NCI-H2171 (cell line): ENCODE data around the gene RGS12.
"Not testable (repeated sequence)": the region's sequence is repeated elsewhere in the genome, so short reads cannot be mapped to it uniquely, and the experiment has no call there.

Experiments
- DNase-seq: peaks from one replicate; lab custom pipeline; 2025; lab: John Stamatoyannopoulos, UW

The RGS12 gene

DNA sequence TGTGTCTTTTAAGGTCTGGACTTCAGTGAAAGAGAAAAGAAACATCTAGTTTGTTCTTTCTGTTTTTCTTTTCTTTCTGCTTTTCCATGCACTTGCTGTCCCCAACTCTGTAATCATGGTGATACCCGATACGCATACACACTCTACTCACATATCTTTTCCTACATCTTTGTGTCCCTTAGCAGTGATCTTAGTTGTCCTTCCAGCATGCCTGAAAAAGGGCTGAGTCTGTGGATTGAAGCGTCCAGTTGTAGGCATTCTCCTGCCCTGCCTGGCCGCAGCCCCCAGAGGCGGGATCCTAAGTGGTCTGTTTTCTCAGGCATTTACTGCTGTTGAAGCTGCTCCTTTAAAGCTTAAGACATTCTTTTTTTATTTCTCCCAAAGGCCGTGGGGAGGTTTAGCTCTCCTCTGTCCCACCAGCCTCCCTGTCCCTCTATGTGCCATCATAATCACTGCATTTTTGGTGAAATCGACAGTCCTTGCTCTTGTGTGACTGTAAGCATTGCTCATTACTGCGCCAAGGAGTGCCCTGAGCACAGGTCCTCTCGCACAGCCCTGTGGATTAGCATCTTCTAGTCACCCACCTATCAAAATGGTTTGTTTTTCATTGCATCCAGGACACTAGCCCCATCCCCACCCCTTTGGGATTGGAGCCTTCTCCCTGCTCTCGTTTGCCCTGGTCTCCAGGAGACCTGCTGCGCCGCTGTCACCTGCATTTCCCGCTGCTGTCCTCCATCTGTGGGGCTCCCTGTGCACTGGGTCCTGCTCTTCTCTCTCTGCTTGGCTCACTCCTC is 4.4 kb downstream of the RGS12 start:
- no peak for DNase-seq

DNA sequence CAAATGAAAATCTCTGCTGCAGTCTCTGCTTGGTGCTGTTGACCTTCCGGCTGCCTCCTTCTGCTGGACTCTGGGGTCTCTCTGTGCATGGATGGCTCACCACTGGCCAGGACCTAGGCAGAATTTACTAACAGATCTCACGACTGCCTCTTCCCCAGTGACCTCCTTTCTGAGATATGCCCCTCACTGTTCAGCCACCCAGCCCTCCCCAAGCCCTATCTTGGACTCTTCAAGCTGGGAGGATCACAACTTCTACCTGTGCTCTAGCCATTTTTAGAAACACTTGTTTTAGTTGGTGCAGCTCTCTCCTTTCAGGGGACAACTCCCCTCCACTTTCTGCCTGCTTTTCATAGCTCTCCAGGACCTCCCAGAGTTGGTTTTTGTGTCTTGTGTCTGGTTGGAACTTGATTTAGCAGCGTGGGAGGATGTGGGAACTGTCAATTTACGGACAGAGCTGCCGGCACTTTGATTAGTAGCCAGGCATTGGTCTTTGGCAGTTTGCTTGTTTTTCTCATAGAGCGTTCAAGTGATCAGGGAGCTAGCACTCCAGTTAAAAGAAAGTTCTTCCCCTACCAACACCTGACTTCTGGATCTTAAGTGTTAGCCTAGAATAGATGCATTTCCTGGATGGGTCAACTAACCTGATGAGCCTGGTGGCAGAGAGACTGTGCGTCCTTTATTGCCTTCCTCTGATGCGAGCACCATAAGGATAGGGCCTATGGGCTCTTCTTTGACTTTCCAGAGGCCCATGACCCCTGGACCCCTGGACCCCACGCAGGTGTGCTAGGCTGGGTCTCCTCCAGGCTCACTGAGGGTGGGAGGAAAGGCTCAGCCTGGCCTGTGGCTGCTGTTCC is 6.5 kb downstream of the RGS12 start:
- DNase-seq, result no peak

DNA sequence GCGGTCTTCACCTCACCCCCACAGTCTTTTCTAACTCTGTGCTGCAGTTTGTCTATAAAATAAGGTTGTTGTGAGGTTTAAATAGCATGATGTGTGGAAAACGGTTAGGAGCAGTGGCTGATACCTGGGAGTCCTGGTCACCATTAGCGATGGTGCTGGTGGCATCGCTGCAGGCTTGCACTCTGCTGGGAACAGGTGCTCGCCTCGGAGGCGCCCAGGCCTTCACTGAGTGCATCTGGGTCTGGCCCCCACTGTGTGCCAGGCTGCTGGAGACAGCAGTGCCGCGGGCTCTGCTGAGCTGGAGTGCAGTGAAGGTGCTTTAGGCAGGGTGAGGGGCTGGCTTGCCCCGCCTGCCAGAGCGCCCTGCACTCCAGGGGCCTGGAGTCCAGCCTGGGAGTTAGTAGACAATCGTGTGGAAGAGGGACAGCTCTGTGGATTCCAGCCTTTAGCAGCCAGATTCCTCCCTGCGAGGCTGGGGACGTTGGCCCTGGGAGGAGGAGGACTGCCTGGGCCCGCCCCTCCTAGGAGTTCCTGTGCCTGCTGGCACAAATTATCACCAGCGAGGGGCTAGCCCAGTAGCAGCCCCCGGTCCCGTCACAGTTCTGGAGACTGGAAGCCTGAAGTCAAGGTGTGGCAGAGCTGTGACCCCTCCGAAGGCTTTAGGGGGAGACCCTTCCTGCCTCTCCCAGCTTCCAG is 7.3 kb downstream of the RGS12 start:
- no peak for DNase-seq

DNA sequence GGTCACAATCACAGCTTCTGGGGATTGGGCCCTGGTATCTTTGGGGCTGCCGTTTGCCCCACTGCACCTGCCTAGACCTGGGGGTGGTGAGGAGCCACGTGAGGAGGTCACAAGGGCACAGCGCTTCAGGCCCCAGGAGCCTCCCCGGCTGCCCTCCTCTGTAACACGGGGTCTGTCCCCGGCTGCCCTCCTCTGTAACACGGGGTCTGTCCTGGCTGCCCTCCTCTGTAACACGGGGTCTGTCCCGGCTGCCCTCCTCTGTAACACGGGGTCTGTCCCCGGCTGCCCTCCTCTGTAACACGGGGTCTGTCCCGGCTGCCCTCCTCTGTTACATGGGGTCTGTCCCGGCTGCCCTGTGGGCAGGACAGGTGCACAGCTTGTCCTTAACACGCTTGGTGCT is 8.1 kb downstream of the RGS12 start:
- not testable (repeated sequence) for DNase-seq

DNA sequence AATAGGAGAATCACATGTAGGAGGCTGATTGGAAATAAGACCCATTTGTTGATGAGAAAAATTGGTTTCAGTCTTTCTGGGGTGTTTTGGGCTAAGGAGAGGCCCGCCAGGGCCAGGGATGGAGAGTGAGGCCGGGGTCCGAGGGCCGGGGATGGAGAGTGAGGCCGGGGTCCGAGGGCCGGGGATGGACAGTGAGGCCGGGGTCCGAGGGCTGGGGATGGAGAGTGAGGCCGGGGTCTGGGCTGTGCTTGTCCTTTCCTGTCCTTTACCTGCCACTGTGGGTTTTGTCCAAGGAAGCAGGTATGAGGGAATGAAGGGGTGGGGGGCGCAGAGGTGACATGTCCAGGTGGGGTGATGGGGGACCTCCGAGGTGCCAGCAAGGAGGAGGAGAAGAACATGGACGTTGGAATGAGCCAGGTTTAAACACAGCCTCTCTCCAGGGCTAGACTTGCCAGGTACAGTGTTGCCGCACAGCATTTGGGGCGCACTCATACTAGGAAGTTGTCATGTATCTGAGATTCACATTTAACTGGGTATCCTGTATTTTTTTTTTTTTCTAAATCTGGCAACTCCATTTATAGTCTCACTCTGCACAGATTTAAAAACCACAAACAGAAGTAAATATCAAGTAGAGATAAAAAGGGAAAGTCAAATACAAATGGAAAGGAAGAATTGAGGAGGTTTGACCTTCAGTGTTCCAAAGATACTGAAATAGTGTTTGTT is 8.8 kb downstream of the RGS12 start:
- DNase-seq, result no peak

DNA sequence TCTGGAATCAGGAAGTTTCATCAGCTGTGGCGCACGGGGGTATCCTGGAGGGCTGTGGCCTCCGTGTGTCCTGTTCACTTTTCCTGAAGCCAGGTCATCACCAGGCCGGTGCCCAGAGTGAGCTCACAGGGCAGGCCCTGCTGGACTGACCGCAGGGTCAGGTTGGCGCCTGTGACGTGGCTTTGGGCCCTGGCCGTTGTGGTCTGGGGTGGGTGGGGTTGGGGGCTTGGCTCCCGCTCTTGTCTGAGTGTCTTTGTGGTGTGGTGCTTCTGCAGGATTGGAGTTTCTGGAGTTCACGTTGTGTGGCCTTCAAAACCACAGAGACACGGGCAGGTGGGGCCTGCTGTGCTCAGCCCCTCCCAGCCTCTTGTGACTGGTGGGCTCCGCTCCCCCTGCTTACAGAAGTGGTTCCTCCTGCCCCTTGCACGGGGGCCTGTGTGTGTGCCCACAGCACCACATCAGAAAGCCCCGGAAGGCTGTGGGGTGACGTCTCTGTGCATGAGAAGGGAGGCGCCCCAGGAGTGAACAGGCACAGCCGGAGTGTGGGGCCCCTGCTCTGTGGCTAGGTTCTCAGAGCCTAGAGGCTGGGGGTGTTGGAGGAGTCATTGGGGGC is 9.5 kb downstream of the RGS12 start:
- no peak for DNase-seq

DNA sequence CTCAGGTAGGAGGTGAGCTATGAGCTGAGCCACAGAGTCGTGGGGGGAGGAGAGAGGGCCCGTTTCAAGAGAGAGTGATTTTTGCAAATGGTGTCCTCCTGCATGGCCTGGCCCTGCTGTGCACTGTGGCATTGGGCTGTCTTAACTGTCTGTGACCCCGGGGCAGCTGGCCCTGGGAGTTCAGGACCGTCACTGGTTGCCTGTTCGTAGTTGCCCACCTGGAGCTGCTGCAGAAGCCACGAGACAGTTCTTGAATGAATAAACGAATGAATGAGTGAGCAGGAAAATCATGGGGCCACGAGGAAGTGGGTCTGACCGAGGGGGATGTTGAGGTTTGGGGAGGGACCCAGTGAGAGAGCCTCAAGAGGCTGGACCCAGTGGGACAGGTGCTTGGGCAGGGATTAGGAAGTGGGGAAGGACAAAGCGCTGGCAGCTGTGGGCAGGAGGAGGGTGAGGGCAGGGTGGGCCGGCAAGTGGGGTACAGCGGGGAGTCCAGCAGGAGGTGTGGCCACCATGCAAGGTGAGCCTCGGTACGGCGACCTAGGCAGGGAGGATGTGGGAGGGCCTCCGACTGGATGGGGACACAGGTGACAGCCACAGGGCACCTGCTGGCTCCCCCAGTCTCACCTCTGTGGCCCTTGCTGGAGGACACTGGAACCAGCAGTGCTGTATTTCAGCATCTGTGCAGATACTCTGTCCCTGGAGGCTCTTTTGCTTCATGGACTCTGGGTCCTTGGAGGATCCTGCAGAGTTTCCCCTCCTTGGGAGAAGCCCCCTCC is 10.2 kb downstream of the RGS12 start:
- no peak for DNase-seq

DNA sequence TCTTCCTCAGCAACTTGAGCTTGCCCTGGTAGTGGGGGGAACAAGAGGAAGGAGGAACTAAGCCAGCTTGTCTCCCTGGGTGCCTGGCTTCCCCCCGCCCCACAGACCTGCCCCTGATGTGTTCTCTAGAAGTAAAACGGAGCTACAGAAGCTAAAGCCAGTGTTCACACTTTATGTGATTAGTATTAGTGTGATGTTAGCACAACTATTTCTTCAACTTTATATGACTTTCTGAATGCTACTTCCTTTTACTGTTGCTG is 10.7 kb downstream of the RGS12 start:
- no peak for DNase-seq

DNA sequence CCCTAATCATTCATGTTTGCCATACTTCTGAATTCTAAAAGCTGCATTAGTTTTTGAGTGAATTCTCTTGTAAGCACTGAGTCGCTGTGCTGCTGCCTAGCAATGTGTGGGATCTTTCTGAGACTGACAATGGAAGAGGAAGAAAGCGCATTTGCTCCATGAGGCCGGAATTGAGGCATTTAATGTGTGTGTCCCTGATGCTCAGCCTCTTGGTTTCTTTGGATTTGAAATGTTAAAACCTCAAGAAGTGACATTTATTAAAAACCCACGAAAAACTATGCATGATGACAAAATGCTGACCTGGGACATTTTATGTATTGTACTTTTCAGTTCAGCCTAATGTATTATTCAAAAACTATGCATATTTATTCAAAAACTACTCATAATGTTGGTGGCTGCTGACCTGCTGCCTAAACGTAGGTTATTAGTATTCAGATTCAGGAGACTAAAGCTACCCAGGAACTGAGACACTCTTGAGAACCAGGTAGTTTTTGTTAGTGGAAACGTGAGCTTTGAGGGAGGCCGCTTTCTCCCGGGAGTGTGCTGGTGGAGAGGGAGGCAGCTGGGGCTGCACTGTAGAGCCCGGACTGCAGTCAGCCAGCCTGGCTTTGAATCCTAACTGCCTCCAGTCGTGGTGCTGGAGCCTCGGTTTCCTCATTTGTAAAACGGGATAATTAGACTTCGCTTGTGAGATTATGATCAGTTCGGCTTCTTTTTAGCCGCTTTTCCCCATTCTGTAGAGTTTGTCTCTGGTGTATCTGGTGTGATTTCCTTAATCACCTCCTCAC is 11.3 kb downstream of the RGS12 start:
- no peak for DNase-seq

DNA sequence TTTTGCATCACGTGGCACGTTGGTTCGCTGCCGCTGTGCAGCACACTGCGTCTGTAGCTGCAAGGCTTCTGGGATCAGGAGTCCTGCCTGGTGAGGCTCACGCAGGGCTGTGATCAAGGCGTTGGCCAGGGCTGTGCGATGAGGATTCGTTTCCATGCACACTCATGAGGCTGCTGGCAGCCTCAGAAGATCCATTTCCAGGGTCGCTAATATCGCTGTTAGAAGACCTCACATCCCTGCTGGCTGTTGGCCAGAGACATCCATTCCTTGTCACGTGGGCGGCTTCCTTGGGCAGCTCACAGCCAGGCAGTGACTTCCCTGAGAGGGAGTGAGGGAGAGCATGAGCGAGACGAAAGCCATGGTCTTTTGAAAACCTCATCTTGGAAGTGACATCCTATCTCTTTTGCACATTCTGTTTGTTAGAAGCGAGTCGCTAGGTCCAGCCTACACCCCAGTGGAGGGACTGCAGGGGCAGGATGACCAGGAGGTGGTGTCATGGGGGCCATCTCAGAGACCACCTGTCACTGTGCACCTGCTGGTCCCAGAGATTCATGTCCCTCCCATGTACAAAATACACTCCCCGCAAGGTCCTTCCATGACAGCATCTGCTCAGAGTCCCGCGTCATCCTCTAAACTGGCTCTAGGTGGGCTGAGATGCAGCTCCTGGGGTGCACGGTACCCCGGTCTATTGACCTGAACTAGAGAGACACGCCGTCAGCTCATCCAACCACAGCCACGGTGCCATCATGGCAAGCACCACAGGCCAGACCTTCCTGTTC is 12.2 kb downstream of the RGS12 start:
- no peak for DNase-seq

DNA sequence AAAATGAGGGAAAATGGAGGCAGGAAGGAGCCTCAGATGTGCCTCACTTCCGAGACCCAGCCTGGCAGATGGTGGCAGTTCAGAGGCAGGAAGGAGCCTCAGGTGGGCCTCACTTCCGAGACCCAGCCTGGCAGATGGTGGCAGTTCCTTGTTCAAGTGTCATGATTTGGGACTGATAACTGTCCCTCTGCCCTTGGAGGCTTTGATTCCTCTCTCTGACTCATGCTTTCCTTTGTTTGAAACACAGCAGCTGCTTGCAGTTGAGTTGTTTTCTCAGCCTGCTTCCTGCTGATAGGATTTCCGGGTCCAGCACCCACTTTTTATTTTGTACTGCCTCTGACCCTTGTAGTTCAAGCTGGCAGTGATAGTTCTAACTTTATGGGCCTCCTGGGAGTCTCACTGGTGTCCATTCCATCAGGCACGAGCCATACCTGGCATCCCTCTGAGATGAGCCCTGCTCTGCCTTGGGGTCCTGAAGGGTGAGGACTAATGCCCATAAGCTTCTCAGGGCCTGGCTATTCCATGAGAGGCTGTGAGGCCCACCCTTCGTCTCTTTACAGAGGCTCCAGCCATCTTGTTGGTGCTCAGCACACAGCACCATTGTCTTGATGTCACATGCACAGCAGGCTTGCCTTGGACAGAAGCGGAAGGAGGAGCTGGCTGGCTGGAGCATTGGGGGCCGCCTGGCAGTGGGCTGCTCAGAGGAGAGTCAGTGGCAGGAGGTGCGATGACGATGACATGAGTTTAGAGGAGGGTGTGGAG is 13.0 kb downstream of the RGS12 start:
- peak; percentile 55 for DNase-seq

DNA sequence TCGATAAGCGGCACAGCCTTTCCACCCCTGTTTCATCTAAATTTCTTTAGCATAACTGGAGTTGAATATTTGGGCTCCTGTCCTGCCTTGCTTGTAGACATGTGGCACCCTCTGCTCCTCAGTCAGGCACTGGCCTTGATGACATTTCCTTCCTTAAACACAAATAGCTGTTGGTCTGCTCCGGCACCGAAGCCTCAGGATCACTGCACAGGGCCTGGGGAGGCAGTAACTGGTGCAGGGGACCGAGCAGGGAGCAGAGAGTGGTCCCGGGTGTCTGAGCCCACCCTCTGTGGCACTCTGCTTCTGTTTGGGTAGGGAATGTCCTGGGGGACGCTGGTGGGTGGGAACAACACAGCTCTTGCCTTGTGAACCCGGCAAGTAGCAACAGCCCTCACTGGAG is 13.6 kb downstream of the RGS12 start:
- no peak for DNase-seq

DNA sequence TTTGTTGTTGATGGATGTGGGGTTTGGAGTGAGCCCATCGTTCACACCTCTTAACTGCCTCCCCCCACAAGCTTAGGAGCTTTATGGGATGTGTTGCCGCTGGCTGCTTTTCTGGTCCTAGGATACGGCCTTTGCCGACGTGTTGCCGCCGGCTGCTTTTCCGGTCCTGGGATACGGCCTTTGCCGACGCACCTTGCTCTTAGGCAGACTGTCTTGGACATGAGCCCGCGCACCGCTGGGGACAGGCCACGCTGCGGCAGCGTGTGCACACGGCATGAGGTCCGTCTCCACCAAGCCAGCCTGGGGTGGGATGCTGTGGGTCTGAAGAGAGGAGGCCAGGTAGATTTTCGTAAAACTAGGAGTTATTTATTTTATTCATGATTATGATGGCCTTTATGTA is 14.2 kb downstream of the RGS12 start:
- no peak for DNase-seq

DNA sequence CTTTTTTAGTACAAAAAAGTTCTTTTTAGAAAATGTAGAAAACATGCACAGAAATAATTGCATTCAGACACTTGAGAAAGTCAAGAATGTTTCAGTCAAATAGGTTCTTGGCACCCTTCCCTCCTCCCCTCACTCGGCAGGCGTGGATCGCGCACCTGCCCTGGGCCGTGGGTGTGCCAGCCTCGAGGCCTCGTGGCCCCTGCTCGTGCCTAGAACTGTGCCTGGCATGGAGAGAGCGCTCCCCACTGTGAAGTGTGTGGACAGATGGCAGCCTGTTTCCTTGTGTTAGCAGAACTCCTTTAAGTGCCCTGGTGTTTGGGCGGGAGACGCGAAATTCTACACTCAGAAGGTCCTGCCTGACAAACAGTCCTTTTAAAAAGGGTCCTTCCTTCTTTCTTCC is 14.7 kb downstream of the RGS12 start:
- DNase-seq, result no peak

DNA sequence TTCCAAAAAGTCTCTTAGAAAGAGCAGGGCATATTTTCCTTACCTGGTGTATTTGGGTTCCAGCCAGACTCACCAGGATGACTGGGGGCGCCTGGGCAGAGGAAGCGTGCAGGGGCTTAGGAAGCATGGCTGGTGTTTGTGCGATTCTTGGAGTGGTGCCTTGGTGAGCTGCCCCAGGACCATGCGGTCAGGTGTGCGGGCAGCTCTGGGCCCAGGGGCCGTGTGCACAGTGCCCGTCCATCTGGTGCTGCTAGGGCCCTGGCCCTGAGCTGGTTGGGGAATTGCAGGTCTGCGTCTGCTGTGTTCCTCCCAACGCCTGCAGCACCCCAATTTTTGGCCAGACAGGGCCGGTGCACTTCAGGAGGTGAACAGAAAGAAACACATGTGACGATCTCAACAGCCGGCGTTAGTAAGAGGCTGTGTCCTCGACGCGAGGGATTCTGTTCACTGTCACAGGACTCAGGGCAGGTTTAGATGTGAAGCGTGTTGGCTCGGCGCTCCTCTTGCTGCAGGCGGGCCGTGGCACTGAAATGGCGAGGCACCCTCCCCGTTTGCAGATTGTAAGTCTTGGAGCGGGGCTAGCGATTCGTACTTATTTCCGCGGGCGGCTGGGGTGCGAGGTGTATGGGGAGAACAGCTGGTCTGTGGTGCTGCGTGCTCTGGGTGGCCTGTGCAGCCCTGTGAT is 15.2 kb downstream of the RGS12 start:
- no peak for DNase-seq

DNA sequence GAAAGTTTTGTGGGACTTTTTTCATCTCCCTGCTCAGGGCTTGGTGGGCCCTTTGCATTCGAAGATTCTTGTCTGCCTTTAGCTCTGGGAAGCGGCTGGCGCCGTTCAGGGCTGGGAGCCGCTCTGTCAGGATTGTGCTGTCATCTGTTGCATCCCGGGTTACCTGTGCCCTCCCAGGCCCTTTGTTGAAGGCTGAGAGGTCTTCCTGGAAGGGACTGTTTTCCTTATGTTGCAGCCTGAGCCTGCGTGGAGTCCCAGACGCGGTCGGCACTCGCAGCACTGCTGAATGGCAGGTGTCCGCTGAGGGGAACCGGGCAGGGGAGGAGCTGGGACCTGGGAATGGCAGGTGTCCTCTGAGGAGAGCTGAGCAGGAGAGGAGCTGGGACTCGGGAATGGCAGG is 15.9 kb downstream of the RGS12 start:
- no peak for DNase-seq

DNA sequence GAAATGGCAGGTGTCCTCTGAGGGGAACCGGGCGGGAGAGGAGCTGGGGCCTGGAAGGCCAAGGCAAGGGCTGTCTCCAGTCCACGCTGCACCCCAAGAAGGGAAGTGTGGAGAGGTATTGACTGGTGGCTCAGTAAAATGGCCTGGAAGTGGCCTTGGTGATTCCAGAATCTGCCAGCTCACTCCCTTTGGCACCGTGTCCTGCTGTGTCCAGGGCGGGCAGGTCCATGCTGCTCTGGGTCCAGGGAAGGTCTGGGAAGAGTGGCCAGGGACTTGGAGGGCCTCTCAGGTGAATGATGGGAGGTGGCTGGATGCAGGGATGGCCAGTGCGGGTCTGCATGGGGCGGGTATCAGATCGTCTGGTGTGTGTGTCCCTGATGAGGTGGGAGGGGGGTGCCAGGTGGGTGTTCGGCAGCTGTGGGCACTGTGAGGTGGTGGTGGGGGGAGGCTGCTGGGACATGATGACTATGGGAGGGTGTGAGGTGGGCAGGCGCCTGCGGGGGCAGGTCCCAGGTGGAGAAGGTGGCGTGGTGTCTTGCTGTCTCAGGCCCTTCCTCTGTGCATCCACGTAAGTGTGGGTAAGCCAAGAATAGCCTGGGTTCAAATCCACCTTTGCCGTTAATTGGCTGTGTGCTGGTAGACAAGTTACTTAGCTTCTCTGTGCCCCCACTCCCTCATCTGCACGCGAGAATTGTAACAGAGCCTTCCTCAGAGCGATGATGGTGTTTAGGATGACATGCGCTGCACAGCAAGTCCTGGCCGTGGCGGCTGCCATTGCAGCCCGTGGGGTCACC is 17.7 kb downstream of the RGS12 start:
- DNase-seq, result no peak

DNA sequence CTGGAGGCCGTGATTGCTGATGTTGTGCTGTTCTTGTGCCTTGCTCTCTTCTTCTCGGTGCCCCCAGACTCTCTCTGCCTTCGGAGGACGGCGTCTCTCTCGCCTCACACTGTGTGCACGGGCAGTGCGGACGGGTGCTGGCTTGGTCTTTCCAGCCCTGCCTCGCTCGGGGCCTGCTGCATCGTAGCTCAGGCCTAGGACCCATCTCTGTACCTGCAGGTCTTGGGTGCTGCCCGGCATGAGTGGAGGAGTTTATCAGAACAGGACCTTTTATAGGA is 18.2 kb downstream of the RGS12 start:
- DNase-seq, result no peak
